HG03097 (cell line): ENCODE measurements around the gene CASKIN2.
"Not testable (repeated sequence)": the region's sequence is repeated elsewhere in the genome, so short reads cannot be mapped to it uniquely, and the experiment has no call there.

Experiments used
- ATAC-seq: cut with Tn5 transposase; IDR thresholded peaks from one replicate; pipeline ENCODE4 v1.9.1; 2021; ENCODE audit not compliant: unreplicated experiment, low FRiP score

CASKIN2 gene

DNA sequence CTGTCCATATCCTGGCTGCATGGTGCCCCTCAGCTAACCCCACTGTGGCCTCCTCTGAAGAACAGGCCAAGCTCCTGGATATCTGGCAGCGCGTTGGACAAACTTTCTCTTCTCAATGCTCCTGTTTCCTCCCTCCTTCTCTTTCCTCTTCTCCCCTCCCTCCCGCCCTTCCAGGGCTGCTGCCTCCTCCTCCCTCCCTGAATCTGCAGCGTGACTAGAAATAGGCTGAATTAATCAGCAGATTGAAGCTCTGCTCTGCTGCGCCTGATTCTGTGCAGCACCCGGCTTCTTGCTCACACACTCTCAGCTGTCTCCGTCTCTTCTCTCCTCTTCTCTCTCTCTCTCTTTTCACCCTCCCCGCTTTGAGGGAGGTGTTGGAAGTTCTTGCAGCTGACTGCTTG, 39.1 kb downstream of the CASKIN2 start:
- ATAC-seq, result no peak

DNA sequence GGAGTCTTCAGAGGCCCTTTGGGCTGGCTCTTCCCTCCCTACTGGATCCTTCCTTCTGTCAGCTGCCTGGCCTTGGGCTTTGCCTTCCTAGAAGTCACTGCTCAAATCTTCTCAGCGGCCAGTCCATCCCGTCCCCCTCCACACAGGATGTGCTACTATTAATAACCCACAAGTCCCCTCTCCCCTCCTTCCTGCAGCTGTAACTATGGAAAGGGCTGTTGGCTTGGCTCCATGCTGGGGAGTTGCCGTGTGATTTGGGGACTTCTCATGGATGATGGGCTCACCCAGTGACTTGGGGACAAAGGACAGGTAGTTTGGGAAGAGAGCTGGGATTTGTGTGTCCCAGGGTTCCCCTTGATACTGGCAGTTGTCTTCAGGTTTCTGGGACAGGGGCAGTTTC, 39.5 kb downstream of the CASKIN2 start:
- ATAC-seq, result no peak

DNA sequence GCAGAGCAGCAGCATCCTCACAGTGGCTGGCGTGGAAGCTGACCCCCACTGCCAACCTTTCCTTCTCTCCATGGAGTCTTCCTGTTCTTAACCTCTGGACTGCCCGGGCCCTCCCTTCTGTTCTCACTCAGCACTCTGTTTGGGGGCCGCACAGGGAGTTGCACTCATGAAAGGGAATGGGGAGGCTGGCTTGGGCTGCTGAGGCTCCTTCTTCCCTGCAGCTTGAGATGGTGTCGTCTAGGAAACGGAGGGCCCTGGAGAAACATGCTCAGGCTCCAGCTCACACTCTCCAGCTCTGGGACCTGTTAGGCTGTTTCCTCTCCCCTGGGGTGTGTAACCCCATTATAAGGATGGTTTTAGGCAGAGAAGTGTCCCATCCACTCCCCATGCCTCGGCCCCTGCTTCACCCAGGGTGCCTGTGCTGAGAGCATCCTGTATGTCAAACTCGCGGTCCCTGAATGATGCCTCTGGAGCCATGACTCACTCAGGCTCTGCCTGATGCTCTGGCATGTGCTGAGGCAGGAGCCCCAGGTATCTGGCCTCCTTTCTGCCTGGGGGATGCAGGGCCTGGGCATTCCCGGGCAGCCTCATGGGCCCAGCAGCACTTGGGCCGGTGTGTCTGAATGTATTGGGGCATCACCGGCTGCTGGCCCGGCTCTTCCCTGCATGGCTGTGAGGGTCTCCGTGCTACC, 40.0 kb downstream of the CASKIN2 start:
- ATAC-seq, result no peak

DNA sequence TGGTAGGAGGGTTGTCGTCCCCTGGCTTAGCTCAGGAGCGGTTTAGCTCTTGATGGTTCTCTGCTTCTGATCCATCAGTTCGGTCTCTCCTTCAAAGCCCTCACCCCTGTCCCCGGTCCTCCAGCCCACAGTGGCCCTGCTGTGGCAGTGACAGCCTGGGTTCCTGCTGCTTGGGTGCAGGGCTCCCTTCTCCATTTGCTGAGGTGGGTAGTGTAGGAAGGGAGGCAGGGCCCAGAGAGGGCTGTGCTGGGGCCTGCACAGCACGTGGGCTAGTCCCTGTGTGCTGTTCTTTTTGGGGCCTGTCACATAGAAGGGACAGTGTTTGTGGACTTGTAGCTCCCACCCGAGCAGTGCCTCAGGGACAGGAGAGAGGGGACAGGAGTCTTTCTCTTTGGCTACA, 40.6 kb downstream of the CASKIN2 start:
- ATAC-seq, result no peak

DNA sequence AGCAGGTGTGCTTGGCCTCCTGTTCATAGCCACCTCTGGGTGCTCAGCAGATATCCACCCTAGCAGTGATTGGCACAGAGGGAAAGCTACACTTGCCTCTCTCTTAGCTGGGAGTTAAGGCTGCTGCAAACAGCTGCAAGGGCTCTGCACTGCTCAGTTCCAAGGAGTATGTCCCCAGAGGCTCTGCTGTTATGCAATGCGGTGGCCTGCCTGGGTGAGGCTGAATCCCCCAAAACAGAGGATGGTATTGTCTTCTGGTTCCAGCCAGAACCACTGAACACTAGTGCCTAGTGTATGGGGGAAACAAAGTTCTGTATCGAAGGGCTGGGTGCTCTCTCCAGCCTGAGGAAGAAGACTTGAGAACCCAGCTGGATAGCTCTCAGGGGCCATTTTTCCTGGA, 42.1 kb downstream of the CASKIN2 start:
- ATAC-seq, result no peak

DNA sequence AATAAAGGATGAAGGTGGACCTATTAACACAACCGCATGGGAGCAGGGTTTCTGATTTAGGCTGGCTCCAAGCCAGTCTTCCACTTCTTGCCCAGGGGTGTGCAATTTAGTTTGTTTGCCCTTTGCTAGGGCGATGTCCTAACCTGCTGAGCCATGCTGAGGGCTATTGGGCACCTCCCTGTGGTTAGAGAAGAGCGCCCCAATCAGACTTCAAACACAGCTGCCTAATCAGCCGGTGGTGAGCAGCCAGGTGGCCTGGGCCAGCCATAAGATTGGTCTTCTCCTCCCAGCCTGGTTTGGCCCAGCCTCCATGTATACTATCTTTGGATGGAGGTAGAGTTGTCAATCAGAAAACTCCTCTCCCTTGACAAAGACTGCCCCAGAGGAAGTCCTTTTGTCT, 43.2 kb downstream of the CASKIN2 start:
- no peak for ATAC-seq

DNA sequence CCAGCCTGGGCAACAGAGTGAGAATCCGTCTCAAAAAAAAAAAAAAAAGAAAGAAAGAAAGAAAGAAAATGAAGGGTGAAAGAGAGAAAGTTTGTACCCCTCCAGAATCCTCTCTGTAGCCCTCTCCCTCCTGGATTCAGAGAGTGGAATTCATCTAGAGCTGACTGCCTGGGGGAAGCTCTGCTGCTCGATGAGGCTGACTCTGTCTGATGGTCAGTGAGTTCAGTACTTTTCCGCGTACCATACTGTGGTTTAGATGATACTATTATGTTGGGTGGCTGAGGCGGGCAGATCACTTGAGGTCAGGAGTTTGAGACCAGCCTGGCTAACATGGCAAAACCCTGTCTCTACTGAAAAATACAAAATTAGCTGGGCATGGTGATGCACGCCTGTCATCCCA, 44.1 kb downstream of the CASKIN2 start:
- no peak for ATAC-seq

DNA sequence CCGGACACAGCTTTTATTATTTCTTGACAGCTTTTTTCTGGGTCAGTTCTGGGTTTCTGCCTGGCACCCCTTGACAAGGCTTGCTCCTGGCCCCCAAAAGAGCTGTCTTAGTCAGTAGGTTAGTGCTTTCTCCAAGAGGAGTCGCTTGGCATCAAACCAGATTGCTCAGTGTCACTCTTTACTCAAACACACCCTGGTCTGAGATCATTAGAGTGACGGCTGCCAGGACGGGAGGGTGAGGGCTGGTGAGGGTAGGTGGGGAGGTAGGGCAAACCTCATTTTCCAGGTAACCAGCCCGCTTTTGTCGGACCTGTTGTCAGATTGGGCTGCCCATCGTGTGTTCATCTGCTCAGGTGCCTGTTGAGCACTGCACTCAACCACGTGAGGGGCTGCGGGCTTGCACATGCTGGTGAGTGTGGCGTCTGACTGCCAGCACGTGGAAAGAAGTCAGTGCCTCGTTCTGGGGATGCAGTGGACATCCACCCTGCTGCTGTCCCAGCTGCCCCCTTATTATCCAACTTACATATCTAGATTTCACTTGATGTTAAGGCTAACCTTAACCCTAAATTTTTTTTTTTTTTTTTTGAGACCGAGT, 46.5 kb downstream of the CASKIN2 start:
- no peak for ATAC-seq

DNA sequence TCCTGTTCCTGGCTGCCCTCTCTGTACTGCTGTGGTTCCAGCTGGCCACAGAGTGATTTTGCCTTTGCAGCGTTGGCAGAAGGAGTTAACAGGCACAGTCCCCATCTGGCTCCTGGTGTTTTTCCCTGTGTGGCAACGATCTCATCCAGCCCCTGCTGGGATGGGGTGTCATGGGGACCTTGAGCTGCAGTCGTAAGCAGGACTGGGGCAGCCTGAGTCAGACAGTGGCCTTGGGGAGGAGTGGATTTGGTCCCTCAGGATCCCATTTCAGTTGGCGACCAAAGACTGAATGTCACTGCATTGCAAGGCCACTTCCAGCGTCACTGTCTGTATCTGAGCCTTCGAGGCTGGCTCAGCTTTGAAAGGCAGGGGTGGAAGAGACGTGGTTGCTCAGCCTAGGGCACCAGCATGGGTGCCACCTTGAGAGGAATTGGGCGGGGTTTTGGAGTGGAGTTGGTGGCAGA, 47.0 kb downstream of the CASKIN2 start:
- ATAC-seq, result no peak

DNA sequence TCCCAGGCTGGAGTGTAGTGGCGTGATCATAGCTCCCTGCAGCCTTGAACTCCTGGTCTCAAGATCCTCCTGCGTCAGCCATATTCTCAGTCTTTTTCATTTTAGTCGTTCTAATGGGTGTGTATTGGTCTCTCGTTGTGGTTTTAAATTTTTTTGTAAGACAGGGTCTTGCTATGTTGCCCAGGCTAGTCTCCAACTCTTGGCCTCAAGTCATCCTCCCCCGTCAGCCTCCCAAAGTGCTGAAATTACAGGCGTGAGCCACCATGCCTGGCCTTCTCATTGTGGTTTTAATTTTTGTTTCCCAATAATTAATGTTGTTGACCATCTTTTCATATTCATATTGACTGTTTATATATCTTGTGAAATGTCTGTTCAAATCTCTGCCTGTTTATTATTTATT, 50.3 kb downstream of the CASKIN2 start:
- ATAC-seq, result no peak

DNA sequence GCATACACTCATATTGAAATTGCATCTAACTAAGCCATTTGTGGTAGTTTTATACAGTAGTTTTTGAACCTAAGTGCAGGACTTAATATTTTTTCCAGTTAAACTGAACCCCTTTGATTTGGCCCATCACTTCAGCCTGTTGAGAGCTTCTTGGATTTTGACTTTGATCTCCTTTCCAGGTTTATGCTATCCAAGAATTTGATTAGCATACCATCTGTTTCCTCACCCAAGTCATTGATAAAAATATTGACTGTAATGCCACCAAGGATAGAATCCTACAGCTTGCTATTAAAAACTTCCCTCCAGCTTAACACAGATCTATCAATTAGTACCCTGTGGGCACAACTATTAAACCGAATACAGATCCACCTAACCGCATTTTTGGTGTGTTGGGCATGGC, 51.7 kb downstream of the CASKIN2 start:
- no peak for ATAC-seq

DNA sequence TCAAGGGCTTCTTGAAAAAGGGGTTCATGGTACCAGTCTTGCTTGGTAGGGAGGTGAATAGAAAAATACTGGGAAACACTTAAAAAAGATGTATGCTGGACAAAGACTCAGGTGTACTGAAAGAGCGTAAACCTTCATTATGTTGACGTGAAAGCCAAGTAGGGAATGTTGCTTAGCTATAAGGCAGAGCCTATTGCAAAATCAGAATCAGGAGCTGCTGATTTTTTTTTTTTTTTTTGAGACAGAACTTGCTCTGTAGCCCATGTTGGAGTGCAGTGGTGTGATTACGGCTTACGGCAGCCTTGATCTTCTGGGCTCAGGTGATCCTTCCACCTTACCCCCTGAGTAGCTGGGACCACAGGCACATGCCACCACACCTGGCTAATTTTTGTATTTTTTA, 55.0 kb downstream of the CASKIN2 start:
- ATAC-seq, result no peak

DNA sequence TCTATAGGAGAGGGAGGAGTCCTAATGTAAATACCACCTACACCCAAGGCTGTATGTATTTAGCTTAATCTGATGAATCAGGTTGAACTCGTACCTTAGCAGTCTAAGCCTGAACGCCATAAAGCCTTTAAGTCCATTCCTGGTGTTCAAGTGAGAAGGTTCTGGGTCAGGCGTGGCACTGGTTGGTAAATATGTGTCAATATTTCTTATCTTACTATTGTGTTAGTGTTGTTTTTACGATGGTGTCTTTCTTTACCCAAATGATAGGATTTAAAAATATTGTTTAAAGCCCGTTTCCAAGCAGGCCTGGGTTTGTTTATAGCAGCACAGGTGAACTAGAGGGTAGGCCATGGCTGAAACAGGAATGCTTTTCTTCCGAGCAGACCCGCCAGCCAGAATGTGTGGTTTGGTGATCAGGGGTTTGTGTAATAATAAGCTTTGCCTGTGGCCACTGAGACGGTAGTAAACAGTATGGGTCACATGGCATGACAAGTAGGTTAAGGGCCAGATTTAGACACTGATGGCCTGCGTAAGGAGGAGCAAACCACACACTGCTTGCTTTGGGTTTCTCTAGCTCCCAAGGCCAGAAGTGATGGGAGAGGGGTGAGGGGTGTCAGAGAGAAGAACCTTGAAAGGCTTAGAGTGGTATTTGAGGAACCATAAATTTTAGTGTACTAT, 55.6 kb downstream of the CASKIN2 start:
- no peak for ATAC-seq

DNA sequence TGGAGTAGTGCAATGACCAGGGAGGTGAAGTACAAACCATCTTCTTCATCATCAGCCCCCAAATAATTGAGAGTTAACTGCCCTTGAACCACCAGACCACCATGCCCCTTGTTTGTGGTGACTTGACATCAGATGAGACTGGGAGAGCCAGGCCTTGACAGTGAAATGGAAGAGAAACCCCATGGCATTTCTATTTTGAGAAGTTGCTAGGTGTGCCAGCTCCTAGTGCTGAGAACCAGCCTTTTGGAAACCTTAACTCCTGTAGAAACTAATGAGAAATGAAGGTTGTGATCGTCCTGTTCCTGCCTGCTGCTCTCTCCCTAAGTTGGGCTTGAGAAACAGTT, 56.1 kb downstream of the CASKIN2 start:
- no peak for ATAC-seq

DNA sequence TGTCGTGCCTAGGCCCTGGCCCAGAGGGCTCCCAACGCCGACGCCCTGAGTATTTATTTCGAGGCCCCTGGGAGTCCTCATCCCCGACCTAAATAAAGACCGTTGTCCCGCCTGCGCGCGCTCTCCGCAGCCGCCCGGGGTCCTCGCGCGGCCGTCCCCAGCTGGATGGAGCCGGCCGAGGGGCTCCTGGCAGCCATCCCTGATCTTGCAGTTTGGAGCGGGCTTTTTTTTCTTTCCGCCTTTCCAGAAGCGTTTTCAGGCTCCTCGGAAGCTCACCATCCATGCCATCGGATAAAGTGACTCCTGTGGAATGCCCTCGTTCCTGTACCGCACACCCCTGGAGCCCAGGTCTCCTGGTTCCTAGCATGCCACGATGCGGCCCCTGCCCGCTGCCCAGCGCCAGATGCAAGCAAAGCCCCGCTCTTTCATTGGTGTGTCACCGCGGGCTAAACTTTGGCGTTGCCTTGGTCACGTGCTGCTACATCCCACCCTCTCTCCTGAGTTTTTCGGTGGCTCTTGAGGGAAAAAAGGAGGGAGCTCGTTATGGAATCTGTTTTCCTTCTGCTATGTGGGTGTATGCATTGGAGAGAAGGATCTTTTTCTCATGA, 58.2 kb downstream of the CASKIN2 start:
- no peak for ATAC-seq

DNA sequence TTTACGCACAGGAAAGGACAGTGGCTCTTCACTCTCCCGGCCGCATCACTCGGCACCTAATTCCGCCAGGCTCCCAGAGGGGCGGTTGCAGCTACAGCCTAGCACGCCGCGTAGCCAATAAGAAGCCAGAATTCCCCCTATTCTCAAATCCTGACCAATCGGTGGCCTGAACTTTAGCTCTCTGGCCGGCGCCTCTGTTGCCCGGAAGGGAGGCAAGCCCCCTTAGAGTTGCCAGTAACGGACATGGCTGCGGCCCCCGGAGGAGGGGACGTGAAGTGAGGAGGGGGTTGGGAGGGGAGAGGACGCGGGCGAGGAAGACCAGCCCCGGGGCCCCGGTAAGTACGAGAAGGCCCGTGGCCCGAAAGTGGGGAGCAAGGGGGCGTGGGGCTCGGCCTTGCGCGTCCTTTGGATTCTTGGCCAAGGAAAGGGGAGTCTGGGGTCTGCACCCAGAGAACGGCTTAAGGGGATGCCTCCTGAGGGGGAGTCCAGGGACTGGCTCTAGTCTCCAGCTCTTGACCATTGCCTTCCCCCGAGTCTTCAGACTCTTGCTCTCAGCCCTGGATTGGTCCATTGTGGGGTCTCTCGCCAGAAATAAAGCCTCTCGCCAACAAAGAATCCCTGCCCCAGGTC, 58.8 kb downstream of the CASKIN2 start, which contains the start of gene TMEM94:
TSS of gene TMEM94 (plus strand) at position 219 of the 630 bp plus-strand sequence. CDS start 15,271 bp downstream, outside the sequence.
- peak; percentile 78 for ATAC-seq

DNA sequence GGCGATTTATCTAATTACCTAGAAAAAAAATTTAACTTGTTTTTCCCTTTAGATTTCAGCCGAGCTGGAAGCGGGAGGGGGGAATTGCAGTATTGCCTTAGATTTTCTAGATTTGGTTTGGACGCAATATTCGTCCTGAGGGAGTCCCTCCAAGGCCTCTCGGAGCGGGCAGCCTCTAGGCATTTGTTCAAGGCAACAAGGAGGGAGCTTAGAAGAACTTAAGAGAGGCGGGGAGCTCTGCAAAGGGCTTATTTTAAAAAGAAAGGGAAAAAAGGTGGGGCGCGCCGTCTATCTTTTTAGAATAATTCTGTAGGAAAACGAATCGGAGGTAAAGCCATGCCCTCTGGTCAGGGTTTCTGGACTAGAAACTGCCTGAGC, 59.3 kb downstream of the CASKIN2 start:
- no peak for ATAC-seq

DNA sequence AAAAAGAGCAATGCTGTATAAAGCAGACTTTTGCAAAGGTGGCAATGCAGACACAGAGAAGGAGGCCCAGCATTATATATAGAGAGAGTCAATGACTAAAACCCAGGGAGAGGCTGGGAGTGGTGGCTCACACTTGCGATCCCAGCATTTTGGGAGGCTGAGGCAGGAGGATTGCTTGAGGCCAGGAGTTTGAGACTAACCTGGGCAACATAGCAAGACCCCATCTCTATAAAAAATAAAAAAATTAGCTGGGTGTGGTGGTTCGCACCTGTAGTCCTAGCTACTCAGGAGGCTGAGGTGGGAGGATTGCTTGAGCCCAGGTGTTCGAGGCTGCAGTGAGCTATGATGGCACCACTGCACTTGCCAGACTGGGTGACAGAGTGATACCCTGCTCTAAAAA, 60.7 kb downstream of the CASKIN2 start:
- ATAC-seq, result not testable (repeated sequence)

DNA sequence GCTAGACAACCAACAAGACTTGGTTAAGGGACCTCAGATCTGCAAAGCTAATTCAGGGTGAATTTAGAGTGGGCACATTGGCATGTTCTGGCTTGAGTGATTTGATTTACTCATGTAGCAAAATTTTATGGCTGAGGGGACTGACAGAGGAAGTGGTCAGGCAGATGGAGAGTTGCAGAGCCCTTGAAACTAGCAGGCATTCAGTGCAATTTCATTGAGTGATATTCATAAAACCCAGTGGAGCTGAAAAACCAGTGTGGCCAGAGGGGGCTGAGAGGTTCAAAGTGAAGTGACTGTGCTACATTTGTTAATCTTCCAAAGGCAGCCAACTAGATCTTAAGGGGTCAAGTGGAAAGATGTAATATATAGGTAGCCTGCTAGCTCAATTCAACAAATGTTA, 61.1 kb downstream of the CASKIN2 start:
- no peak for ATAC-seq

DNA sequence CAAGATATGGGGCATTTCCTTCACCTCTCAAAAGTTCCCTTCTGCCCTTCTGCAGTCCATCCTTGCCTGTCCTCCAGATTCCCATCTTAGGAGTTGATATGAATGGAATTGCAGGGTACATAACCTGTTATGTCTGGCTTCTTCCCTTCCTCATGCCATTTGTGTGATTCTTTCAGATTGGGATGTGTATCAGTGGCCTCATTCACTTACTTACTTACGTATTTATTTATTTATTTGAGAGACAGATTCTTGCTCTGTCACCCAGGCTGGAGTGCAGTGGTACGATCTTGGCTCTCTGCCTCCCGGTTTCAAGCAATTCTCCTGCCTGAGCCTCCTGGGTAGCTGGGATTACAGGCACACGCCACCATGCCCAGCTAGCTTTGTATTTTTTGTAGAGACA, 65.1 kb downstream of the CASKIN2 start:
- ATAC-seq, result no peak
